ENCODE measurements around the gene ZNF500.

The ZNF500 gene

DNA sequence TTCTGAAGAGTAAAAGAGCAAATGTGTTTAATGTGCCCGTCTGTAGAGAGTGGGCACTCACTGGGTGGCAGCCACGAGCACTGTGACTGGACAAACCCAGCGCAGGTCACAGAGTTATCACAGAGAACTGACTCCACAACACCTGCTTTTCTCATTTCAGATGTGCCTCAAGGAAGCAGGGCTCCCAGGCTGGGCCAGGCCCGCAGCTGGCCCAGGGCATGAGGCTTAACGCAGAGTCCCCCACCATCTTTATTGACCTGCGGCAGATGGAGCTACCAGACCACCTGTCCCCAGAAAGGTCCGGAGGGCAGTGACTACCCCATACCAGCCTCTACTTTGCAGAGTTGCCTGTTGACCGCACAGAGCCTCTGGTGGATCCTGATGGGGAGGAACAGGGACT lies 20.7 kb downstream of the ZNF500 start:
- Histone ChIP-seq H3K4me1 (ENCODE audit: insufficient read depth, low read length, severe bottlenecking) (peaks cover 19% of the 10 kb centered on the region), H3K9me2 (ENCODE audit: low read depth, low read length) (no peaks in the 10 kb centered on the region), H3K9me3 (ENCODE audit: low read length) (no peaks in the 10 kb centered on the region), H2AFZ (ENCODE audit: low read length) (no peak overlapping the region), H3K79me2 (ENCODE audit: insufficient read depth, low read length) (no peaks in the 10 kb centered on the region), H3K27ac (ENCODE audit: low read depth, low read length, poor library complexity, severe bottlenecking) (no peak overlapping the region), H3K36me3 (ENCODE audit: insufficient read depth, low read length) (peaks cover 15% of the 10 kb centered on the region), H3K27me3 (ENCODE audit: insufficient read depth, low read length) (no peaks in the 10 kb centered on the region), H4K20me1 (ENCODE audit: insufficient read depth, low read length) (no peaks in the 10 kb centered on the region), H3K4me3 (ENCODE audit: low read depth, low read length, poor library complexity, severe bottlenecking) (no peak overlapping the region), H3K9ac (ENCODE audit: low read length) (no peak overlapping the region), H3F3A (ENCODE audit: insufficient read depth, low read length) (no peaks in the 10 kb centered on the region), H3K4me2 (ENCODE audit: low read length) (no peak overlapping the region)
- TF ChIP-seq, protein P1, sequence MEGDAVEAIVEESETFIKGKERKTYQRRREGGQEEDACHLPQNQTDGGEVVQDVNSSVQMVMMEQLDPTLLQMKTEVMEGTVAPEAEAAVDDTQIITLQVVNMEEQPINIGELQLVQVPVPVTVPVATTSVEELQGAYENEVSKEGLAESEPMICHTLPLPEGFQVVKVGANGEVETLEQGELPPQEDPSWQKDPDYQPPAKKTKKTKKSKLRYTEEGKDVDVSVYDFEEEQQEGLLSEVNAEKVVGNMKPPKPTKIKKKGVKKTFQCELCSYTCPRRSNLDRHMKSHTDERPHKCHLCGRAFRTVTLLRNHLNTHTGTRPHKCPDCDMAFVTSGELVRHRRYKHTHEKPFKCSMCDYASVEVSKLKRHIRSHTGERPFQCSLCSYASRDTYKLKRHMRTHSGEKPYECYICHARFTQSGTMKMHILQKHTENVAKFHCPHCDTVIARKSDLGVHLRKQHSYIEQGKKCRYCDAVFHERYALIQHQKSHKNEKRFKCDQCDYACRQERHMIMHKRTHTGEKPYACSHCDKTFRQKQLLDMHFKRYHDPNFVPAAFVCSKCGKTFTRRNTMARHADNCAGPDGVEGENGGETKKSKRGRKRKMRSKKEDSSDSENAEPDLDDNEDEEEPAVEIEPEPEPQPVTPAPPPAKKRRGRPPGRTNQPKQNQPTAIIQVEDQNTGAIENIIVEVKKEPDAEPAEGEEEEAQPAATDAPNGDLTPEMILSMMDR (IDR thresholded peaks at IDR 0.05; ENCODE audit: low read length) = no peak
- TF ChIP-seq EZH2 (IDR thresholded peaks at IDR 0.05; ENCODE audit: borderline replicate concordance, low read length) = no peak

DNA sequence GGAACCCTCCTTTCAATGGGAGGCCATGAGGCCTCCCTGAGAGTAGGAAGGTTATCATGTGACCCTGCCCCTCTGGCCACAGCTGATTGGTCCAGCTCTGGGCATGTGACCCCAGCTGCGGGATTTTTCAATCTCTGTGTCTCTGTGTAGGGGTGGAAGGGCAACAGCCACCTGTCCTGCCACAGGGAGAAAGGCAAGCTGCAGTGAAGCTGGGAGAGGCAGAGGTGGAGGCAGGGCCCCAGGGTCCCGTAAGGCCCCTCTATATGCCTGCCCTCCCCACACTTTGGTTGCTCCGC lies 21.7 kb downstream of the ZNF500 start:
- H3K9me3 ChIP-seq (ENCODE audit: low read length) = no peaks in the 10 kb centered on the region
- H3K4me1 ChIP-seq (ENCODE audit: insufficient read depth, low read length, severe bottlenecking) = peaks cover 19% of the 10 kb centered on the region
- peaks cover 10% of the 10 kb centered on the region; the same call in 1 of the 2 replicates for H3K36me3 ChIP-seq (ENCODE audit: insufficient read depth, low read length)
- no peak overlapping the region for H3K9ac ChIP-seq (ENCODE audit: low read length)
- H2AFZ ChIP-seq (ENCODE audit: low read length) = no peak overlapping the region
- no peak overlapping the region for H3K4me2 ChIP-seq (ENCODE audit: low read length)
- no peak for TF ChIP-seq EZH2 (IDR thresholded peaks at IDR 0.05; ENCODE audit: borderline replicate concordance, low read length)
- TF ChIP-seq, protein P1 (IDR thresholded peaks at IDR 0.05; ENCODE audit: low read length) = no peak
- H3K27me3 ChIP-seq (ENCODE audit: insufficient read depth, low read length) = no peaks in the 10 kb centered on the region
- H3K9me2 ChIP-seq (ENCODE audit: low read depth, low read length) = no peaks in the 10 kb centered on the region
- no peak overlapping the region for H3K27ac ChIP-seq (ENCODE audit: low read depth, low read length, poor library complexity, severe bottlenecking)
- no peaks in the 10 kb centered on the region for H3K79me2 ChIP-seq (ENCODE audit: insufficient read depth, low read length)
- H3F3A ChIP-seq (ENCODE audit: insufficient read depth, low read length) = no peaks in the 10 kb centered on the region
- H4K20me1 ChIP-seq (ENCODE audit: insufficient read depth, low read length) = no peaks in the 10 kb centered on the region
- H3K4me3 ChIP-seq (ENCODE audit: low read depth, low read length, poor library complexity, severe bottlenecking) = no peak overlapping the region

DNA sequence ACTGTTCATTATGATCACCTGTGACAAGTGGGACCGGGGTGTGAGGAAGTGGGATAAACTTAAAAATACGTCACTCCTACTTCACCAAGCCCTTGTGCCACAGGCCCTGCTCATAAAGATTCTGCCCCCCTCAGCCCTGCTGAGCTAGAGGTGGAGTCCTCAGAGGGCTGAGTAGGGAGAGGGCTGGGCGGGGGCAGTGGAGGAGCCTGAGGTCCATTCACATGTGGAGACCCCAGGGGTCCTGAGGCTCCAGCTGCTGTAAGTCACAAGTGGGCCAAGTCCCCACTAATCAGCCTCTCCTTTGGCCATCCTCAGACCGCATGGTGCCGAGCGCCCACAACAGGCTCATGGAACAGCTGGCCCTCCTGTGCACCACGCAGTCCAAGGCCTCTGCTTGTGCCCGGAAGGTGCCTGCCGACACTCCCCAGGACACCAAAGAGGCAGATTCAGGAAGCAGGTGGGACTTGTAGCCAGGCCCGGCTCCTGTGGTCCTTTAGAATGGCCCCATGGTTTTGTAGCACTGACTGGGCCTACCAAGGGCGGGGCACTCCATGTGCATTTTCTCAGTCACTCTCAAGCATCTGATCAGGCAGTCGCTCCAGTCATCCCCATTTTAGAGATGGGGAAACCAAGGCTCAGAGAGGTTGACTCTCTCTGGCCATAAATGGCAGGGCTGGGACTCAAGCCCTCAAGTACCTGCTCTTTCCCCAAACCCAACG lies 22.2 kb downstream of the ZNF500 start:
- H2AFZ ChIP-seq (ENCODE audit: low read length) = no peak overlapping the region
- H3K9me3 ChIP-seq (ENCODE audit: low read length) = no peaks in the 10 kb centered on the region
- no peaks in the 10 kb centered on the region for H3F3A ChIP-seq (ENCODE audit: insufficient read depth, low read length)
- no peaks in the 10 kb centered on the region for H4K20me1 ChIP-seq (ENCODE audit: insufficient read depth, low read length)
- H3K27me3 ChIP-seq (ENCODE audit: insufficient read depth, low read length) = no peaks in the 10 kb centered on the region
- H3K36me3 ChIP-seq (ENCODE audit: insufficient read depth, low read length) = peaks cover 5% of the 10 kb centered on the region; the same call in 1 of the 2 replicates
- no peaks in the 10 kb centered on the region for H3K9me2 ChIP-seq (ENCODE audit: low read depth, low read length)
- H3K79me2 ChIP-seq (ENCODE audit: insufficient read depth, low read length) = no peaks in the 10 kb centered on the region
- H3K4me3 ChIP-seq (ENCODE audit: low read depth, low read length, poor library complexity, severe bottlenecking) = no peak overlapping the region
- H3K27ac ChIP-seq (ENCODE audit: low read depth, low read length, poor library complexity, severe bottlenecking) = no peak overlapping the region
- H3K4me1 ChIP-seq (ENCODE audit: insufficient read depth, low read length, severe bottlenecking) = peaks cover 19% of the 10 kb centered on the region
- TF ChIP-seq, protein P1 (IDR thresholded peaks at IDR 0.05; ENCODE audit: low read length) = no peak
- TF ChIP-seq EZH2 (IDR thresholded peaks at IDR 0.05; ENCODE audit: borderline replicate concordance, low read length) = no peak
- H3K4me2 ChIP-seq (ENCODE audit: low read length) = no peak overlapping the region
- no peak overlapping the region for H3K9ac ChIP-seq (ENCODE audit: low read length)
